Measurements from ENCODE around the gene ZNF341. TPM values are rescaled to one million over a fixed set of nuclear protein-coding genes. Genes with fewer than 3 reads are reported as not detected.

Gene ZNF341
- total RNA-seq, 1 donor from 2014 or later: 3.3 TPM

GRCh38 chr20:33828967-33829560 is 97.3 kb downstream of the ZNF341 start:
- no peak for DNase-seq
- peak overlapping the region; percentile 47 for H3K4me3 Mint-ChIP-seq (ENCODE audit: unreplicated experiment)
- no peaks in the 10 kb centered on the region for H3K27me3 Mint-ChIP-seq (ENCODE audit: unreplicated experiment)
- H3K36me3 Mint-ChIP-seq (ENCODE audit: unreplicated experiment): no peaks in the 10 kb centered on the region
- TF ChIP-seq CTCF (IDR thresholded peaks at IDR 0.05; ENCODE audit: partially characterized antibody, unreplicated experiment): no peak
- peak overlapping the region; percentile 22 for H3K27ac Mint-ChIP-seq (ENCODE audit: unreplicated experiment)
- H3K9me3 Mint-ChIP-seq (ENCODE audit: unreplicated experiment): peaks cover 11% of the 10 kb centered on the region
- H3K4me1 Mint-ChIP-seq (ENCODE audit: low read depth, unreplicated experiment): peaks cover 46% of the 10 kb centered on the region

- peaks cover 46% of the 10 kb centered on the region for H3K4me1 Mint-ChIP-seq (ENCODE audit: low read depth, unreplicated experiment)
- DNase-seq: no peak
- H3K27me3 Mint-ChIP-seq (ENCODE audit: unreplicated experiment): no peaks in the 10 kb centered on the region
- TF ChIP-seq CTCF (IDR thresholded peaks at IDR 0.05; ENCODE audit: partially characterized antibody, unreplicated experiment): no peak
- H3K36me3 Mint-ChIP-seq (ENCODE audit: unreplicated experiment): no peaks in the 10 kb centered on the region
- peak overlapping the region; percentile 48 for H3K4me3 Mint-ChIP-seq (ENCODE audit: unreplicated experiment)
- peak overlapping the region; percentile 76 for H3K27ac Mint-ChIP-seq (ENCODE audit: unreplicated experiment)
- peaks cover 11% of the 10 kb centered on the region for H3K9me3 Mint-ChIP-seq (ENCODE audit: unreplicated experiment)
These were observed 97.8 kb downstream of the ZNF341 start for GRCh38 chr20:33829636-33830035.

GRCh38 chr20:33830371-33830770 is 98.6 kb downstream of the ZNF341 start:
- Mint-ChIP-seq H3K27me3 (ENCODE audit: unreplicated experiment) (no peaks in the 10 kb centered on the region), H3K9me3 (ENCODE audit: unreplicated experiment) (peaks cover 11% of the 10 kb centered on the region), H3K27ac (ENCODE audit: unreplicated experiment) (no peak overlapping the region), H3K4me3 (ENCODE audit: unreplicated experiment) (no peak overlapping the region), H3K4me1 (ENCODE audit: low read depth, unreplicated experiment) (peaks cover 45% of the 10 kb centered on the region), H3K36me3 (ENCODE audit: unreplicated experiment) (peaks cover under 1% of the 10 kb centered on the region)
- no peak for TF ChIP-seq CTCF (IDR thresholded peaks at IDR 0.05; ENCODE audit: partially characterized antibody, unreplicated experiment)
- no peak for DNase-seq

- Mint-ChIP-seq H3K36me3 (ENCODE audit: unreplicated experiment) (peaks cover 8% of the 10 kb centered on the region), H3K4me3 (ENCODE audit: unreplicated experiment) (no peak overlapping the region)
These were observed 100.5 kb downstream of the ZNF341 start for GRCh38 chr20:33832103-33832804.

More at GRCh38 chr20:33832103-33832804, 100.5 kb downstream of the ZNF341 start:
- Mint-ChIP-seq H3K4me1 (ENCODE audit: low read depth, unreplicated experiment) (peaks cover 30% of the 10 kb centered on the region), H3K27ac (ENCODE audit: unreplicated experiment) (no peak overlapping the region), H3K9me3 (ENCODE audit: unreplicated experiment) (peaks cover 6% of the 10 kb centered on the region), H3K27me3 (ENCODE audit: unreplicated experiment) (peaks cover 4% of the 10 kb centered on the region)
- no peak for DNase-seq
- TF ChIP-seq CTCF (IDR thresholded peaks at IDR 0.05; ENCODE audit: partially characterized antibody, unreplicated experiment): no peak
